A673 (cell line): ENCODE results near the gene TMEM238L. TPM values are rescaled to one million over a fixed set of nuclear protein-coding genes. Genes with fewer than 3 reads are reported as not detected.

Source experiments
- BruUV-seq: library from RNA; stranded (reverse); fragments of 400-500 nt; replicated peaks from 2 replicates; lab custom pipeline; 2021; lab: Mats Ljungman, UMichigan
- CTCF ChIA-PET: fragments of 300-600 bp; sonication (Branson Sonifier 250); formaldehyde crosslinking; loops from one replicate; lab custom pipeline; 2022; ENCODE audit warnings: antibody characterized with exemption; lab: Charles Lee
- POLR2A ChIA-PET: fragments of 300-600 bp; sonication (Branson Sonifier 250); formaldehyde crosslinking; loops from one replicate; lab custom pipeline; 2022; ENCODE audit warnings: antibody characterized with exemption; ENCODE audit not compliant: low non-redundant PET; lab: Charles Lee
- DNase-seq: peaks from one replicate; pipeline ENCODE4 v3.0.0-alpha.2; 2015; ENCODE audit warnings: low spot score
- H3K27ac ChIP-seq: fragments of 200-600 bp; sonication (generic); 2 replicates; pipeline ENCODE4 v1.5.1; 2016; ENCODE audit warnings: mixed run types, low read depth, mild to moderate bottlenecking, mixed read lengths, antibody characterized with exemption, low read length; ENCODE audit not compliant: poor library complexity, severe bottlenecking
- H3K27me3 ChIP-seq: fragments of 200-600 bp; sonication (generic); replicated peaks from 2 replicates; pipeline ENCODE4 v1.6.1; 2017; ENCODE audit warnings: mixed run types, low read depth, mild to moderate bottlenecking, mixed read lengths, antibody characterized with exemption, low read length; ENCODE audit not compliant: insufficient read depth, poor library complexity
- H3K36me3 ChIP-seq: fragments of 200-600 bp; sonication (generic); 2 replicates; pipeline ENCODE4 v1.6.1; 2016; ENCODE audit warnings: mixed run types, mild to moderate bottlenecking, mixed read lengths, antibody characterized with exemption, low read length; ENCODE audit not compliant: insufficient read depth, poor library complexity, severe bottlenecking
- H3K4me1 ChIP-seq: fragments of 200-600 bp; sonication (generic); 2 replicates; pipeline ENCODE4 v1.6.1; 2017; ENCODE audit warnings: mixed run types, mild to moderate bottlenecking, mixed read lengths, antibody characterized with exemption, low read length; ENCODE audit not compliant: insufficient read depth, poor library complexity, severe bottlenecking
- H3K4me3 ChIP-seq: fragments of 200-600 bp; sonication (generic); 2 replicates; pipeline ENCODE4 v1.5.1; 2016; ENCODE audit warnings: low read depth, mixed run types, mild to moderate bottlenecking, mixed read lengths, low read length; ENCODE audit not compliant: poor library complexity, severe bottlenecking
- H3K9me3 ChIP-seq: fragments of 200-600 bp; sonication (generic); 2 replicates; pipeline ENCODE4 v1.6.1; 2016; ENCODE audit warnings: mixed run types, low read depth, mild to moderate bottlenecking, mixed read lengths, antibody characterized with exemption, low read length; ENCODE audit not compliant: poor library complexity, severe bottlenecking
- EZH2 ChIP-seq: fragments of 200-600 bp; sonication (generic); IDR thresholded peaks from 2 replicates; pipeline ENCODE4 v1.6.1; 2017; ENCODE audit warnings: borderline replicate concordance, low read depth, mild to moderate bottlenecking, mixed read lengths, antibody characterized with exemption, low read length; ENCODE audit not compliant: poor library complexity, severe bottlenecking
- intact Hi-C: fragments of 100-400 bp; cut with micrococcal nuclease; formaldehyde crosslinking; loops from one replicate; pipeline ENCODE4 v1.10.0; 2022; ENCODE audit not compliant: unreplicated experiment
- total RNA-seq: library from RNA; stranded (reverse); gene quantifications from 2 replicates; pipeline ENCODE4 v1.2.3, GENCODE V29; 2021
- TF ChIP-seq, protein P1 (sequence below): fragments of 300-800, 200-600 bp; sonication (generic); conservative IDR thresholded peaks from 2 replicates; pipeline ENCODE4 v1.5.1; 2017; ENCODE audit warnings: low read depth, mild to moderate bottlenecking, antibody characterized with exemption, low read length, moderate library complexity, mixed read lengths

The TMEM238L gene
- total RNA-seq, 1 experiment from 2014 or later: not detected

DNA sequence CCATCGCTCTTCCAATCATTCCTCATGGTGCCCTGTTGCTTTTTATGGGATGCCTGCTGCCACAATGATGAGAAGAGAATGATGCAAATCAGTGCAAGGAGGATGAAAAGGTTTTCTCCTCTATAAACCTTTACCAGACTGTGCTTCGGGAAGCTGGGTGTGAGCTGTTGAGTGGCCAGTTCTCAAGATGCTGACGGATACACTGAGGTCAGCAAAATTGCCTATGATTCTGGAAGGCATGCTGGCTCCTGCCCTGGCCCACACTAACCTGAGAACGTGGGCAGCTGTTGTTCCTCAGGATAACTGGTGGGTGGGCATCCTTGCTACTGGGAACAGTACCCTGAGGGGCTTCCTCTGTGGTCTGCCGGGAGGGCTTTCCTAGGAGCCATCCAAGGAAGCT is 34.8 kb upstream of the TMEM238L start:
- no peaks in the 10 kb centered on the region for H3K4me1 ChIP-seq
- POLR2A ChIA-PET: no interaction called here
- H3K27me3 ChIP-seq: peaks cover 11% of the 10 kb centered on the region
- no TSS peak for BruUV-seq
- H3K4me3 ChIP-seq: no peak overlapping the region
- H3K27ac ChIP-seq: no peak overlapping the region
- TF ChIP-seq EZH2: no peak
- TF ChIP-seq, protein P1, sequence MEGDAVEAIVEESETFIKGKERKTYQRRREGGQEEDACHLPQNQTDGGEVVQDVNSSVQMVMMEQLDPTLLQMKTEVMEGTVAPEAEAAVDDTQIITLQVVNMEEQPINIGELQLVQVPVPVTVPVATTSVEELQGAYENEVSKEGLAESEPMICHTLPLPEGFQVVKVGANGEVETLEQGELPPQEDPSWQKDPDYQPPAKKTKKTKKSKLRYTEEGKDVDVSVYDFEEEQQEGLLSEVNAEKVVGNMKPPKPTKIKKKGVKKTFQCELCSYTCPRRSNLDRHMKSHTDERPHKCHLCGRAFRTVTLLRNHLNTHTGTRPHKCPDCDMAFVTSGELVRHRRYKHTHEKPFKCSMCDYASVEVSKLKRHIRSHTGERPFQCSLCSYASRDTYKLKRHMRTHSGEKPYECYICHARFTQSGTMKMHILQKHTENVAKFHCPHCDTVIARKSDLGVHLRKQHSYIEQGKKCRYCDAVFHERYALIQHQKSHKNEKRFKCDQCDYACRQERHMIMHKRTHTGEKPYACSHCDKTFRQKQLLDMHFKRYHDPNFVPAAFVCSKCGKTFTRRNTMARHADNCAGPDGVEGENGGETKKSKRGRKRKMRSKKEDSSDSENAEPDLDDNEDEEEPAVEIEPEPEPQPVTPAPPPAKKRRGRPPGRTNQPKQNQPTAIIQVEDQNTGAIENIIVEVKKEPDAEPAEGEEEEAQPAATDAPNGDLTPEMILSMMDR: no peak
- CTCF ChIA-PET: interaction anchor here (1.1 kb wide), 1 partner anchor 192 kb away, joined by 3 read pairs; no protein-coding TSS in a partner anchor
- no peaks in the 10 kb centered on the region for H3K9me3 ChIP-seq
- H3K36me3 ChIP-seq: no peaks in the 10 kb centered on the region
- intact Hi-C loops: no loop called here
- DNase-seq: no peak

DNA sequence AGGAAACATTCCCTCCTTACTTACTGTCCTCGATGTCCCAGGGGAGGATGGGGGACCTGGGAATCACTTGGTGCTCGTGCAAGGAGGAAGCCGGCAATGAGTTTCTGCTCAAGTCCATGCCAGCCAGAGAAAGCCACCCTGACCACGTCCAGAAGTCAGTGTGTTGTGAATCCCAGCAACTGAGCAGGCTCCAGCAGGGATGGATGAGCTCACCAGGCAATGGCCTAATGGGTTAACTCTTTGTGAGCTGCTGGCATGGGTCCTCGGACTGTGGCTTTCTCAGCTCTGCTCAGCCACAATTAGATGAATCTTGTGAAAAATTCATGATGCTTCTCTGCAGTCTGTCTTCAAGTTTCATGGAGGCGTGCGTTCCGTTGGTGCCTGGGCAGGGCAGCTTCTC is 34.0 kb upstream of the TMEM238L start, which contains the start of gene PIRT:
Gene PIRT (minus strand): TSS at position 167 of the 400 bp plus-strand sequence. CDS start 12,442 bp downstream, outside the sequence.
- H3K36me3 ChIP-seq: no peaks in the 10 kb centered on the region
- no peak for TF ChIP-seq EZH2
- TF ChIP-seq, protein P1: no peak
- ChIA-PET POLR2A (no interaction called here), CTCF (interaction anchor here (1.1 kb wide), 1 partner anchor 191 kb away, joined by 3 read pairs; no protein-coding TSS in a partner anchor)
- no peaks in the 10 kb centered on the region for H3K4me1 ChIP-seq
- H3K4me3 ChIP-seq: no peak within 1 kb of the TSS
- peaks cover 7% of the 10 kb centered on the region for H3K27me3 ChIP-seq
- intact Hi-C loops: no loop called here
- no peak for DNase-seq
- no TSS peak for BruUV-seq
- no peaks in the 10 kb centered on the region for H3K9me3 ChIP-seq
- no peak within 1 kb of the TSS for H3K27ac ChIP-seq

- TF ChIP-seq, protein P1: no peak
- TF ChIP-seq EZH2: no peak
These were observed 33.2 kb upstream of the TMEM238L start for GRCh38 chr17:10836966-10837590.

More at GRCh38 chr17:10836966-10837590, 33.2 kb upstream of the TMEM238L start:
- ChIA-PET CTCF (no interaction called here), POLR2A (no interaction called here)
- no peaks in the 10 kb centered on the region for H3K4me1 ChIP-seq
- no peaks in the 10 kb centered on the region for H3K9me3 ChIP-seq
- no peaks in the 10 kb centered on the region for H3K36me3 ChIP-seq
- no peak overlapping the region for H3K27ac ChIP-seq
- DNase-seq: no peak
- no peak overlapping the region for H3K4me3 ChIP-seq
- intact Hi-C loops: no loop called here
- no TSS peak for BruUV-seq
- peaks cover 7% of the 10 kb centered on the region for H3K27me3 ChIP-seq
